ENCODE results near the gene ZDHHC14.

DNA sequence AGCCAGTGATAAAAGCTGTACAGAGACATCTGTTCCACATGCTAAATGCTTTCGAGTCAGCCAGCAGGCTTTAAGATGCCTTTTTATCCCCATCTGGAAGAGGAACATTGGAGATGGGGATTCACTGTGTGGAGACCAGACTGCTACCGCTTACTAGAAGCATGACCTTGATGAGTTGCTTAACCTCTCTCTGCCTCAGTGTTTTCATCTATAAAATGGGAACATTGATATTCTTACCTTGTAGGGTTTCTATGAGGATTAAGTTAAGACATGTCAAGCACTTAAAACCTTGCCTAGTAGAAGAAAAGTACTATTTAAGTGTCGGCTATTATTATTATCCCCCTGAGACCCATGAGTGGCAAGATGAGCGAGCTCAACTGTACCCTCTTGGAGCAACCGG, 276.8 kb downstream of the ZDHHC14 start:
- TF ChIP-seq, protein P1, sequence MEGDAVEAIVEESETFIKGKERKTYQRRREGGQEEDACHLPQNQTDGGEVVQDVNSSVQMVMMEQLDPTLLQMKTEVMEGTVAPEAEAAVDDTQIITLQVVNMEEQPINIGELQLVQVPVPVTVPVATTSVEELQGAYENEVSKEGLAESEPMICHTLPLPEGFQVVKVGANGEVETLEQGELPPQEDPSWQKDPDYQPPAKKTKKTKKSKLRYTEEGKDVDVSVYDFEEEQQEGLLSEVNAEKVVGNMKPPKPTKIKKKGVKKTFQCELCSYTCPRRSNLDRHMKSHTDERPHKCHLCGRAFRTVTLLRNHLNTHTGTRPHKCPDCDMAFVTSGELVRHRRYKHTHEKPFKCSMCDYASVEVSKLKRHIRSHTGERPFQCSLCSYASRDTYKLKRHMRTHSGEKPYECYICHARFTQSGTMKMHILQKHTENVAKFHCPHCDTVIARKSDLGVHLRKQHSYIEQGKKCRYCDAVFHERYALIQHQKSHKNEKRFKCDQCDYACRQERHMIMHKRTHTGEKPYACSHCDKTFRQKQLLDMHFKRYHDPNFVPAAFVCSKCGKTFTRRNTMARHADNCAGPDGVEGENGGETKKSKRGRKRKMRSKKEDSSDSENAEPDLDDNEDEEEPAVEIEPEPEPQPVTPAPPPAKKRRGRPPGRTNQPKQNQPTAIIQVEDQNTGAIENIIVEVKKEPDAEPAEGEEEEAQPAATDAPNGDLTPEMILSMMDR (optimal IDR thresholded peaks at IDR 0.05 in 1 of 3, IDR thresholded peaks at IDR 0.05 in 1 of 3, conservative IDR thresholded peaks at IDR 0.05 in 1 of 3; ENCODE audit: extremely low read depth in 1 of 3, insufficient read depth in 2 of 3, low read length in 3 of 3), result no peak
- no peak for TF ChIP-seq EZH2 (IDR thresholded peaks at IDR 0.05; ENCODE audit: low read length)
